Esophagus squamous epithelium (tissue), 4 donors: ENCODE measurements around the gene TCEA2.

ENCODE experiments used
- CTCF ChIP-seq, 6 experiments: fragments of 450-650 bp in 4 of 6; fragments of 200-600 bp in 2 of 6; sonication (generic) in 2 of 6; IDR thresholded peaks; one replicate each; pipeline ENCODE4 v1.5.1; 2016 to 2019; ENCODE audit warnings: antibody characterized with exemption in 6 of 6, mild to moderate bottlenecking in 4 of 6, moderate library complexity in 4 of 6
- POLR2A ChIP-seq, 4 donors: fragments of 450-650 bp; IDR thresholded peaks; one replicate each; pipeline ENCODE4 v1.6.1; 2017; ENCODE audit warnings: antibody characterized with exemption in 4 of 4, mild to moderate bottlenecking in 4 of 4, moderate library complexity in 3 of 4

GRCh38 chr20:64021124-64021975 lies 41.6 kb upstream of the TCEA2 start:
- TF ChIP-seq CTCF (IDR thresholded peaks at IDR 0.05): no peak
- no peak for TF ChIP-seq POLR2A (IDR thresholded peaks at IDR 0.05)
